MM.1S (cell line): ENCODE results near the gene GFI1B.

Experiments used
- EZH2 ChIP-seq: fragments of 300-600 bp; sonication (generic); optimal IDR thresholded peaks from 2 replicates; pipeline ENCODE3; 2017; ENCODE audit warnings: low read depth, mild to moderate bottlenecking, antibody characterized with exemption, low read length, mixed read lengths
- TF ChIP-seq, protein P1 (sequence below): fragments of 300-600 bp; sonication (generic); IDR thresholded peaks from 2 replicates; pipeline ENCODE4 v1.5.1; 2016; ENCODE audit warnings: antibody characterized with exemption, low read length, mixed read lengths

DNA sequence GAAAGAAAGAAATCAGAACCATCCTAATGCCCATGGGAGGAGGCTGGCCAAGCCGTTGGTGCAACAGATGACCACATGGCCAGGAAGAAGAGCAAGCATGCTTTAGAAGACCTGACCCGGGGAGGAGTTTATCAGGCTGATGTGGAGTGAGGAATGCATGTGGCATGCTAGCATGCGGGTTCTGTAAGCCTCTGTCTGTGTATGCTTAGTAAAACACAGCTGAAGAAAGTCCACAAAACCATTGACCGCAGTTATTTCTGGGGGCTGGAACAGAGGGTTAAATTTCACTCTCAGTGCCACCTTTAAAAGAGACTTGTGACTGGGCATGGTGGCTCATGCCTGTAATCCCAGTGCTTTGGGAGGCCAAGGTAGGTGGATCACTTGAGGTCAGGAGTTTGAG lies 19.1 kb downstream of the GFI1B start:
- TF ChIP-seq, protein P1, sequence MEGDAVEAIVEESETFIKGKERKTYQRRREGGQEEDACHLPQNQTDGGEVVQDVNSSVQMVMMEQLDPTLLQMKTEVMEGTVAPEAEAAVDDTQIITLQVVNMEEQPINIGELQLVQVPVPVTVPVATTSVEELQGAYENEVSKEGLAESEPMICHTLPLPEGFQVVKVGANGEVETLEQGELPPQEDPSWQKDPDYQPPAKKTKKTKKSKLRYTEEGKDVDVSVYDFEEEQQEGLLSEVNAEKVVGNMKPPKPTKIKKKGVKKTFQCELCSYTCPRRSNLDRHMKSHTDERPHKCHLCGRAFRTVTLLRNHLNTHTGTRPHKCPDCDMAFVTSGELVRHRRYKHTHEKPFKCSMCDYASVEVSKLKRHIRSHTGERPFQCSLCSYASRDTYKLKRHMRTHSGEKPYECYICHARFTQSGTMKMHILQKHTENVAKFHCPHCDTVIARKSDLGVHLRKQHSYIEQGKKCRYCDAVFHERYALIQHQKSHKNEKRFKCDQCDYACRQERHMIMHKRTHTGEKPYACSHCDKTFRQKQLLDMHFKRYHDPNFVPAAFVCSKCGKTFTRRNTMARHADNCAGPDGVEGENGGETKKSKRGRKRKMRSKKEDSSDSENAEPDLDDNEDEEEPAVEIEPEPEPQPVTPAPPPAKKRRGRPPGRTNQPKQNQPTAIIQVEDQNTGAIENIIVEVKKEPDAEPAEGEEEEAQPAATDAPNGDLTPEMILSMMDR, result no peak
- no peak for TF ChIP-seq EZH2
